ENCODE data around the gene CTR9. TPM values are rescaled to one million over a fixed set of nuclear protein-coding genes. Genes with fewer than 3 reads are reported as not detected.
A peak's percentile ranks its signal among the peaks of the same experiment; 100 is the strongest.

CTR9 gene
- total RNA-seq, result 10 to 100 TPM; 19.8 to 55.0 (median 30.6) TPM

DNA sequence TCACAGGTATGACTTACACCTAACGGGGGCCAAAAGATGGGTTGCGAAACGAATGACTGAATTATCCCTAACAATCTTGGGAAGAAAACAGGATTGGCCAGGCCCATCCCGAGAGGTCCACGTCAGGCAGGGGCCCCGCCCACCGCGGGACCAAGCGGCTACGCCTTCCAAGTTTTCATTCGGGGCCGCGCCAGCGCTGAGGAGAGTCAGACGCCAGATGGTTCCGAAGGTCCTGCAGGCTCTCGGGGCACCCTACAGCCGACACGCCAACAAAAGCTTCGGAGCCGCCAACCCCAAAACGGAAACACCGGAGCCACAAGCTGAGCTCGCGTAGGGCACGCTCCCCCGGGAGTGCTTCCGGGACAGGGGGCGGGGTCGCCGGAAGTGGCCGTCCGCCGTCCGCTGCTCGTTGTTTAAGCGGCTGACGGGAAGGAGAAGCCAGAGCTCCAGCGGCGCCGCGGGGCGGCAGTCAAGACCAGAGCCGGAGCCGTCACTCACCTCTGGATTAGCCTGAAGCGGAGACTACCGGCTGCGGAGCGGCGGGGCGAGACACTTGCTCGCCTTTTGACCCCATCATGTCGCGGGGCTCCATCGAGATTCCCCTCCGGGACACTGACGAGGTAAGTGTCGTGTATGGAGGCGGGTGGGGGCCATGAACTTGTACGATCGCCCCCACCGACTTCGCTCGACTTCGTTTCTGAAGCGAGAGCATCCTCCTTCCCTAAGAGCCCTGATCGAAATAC, at the start of gene CTR9:
Gene CTR9 (plus strand): TSS at position 409 of the 743 bp plus-strand sequence. CDS start 167 bp downstream, at position 576.
- Histone ChIP-seq H3K4me3 (peak within 1 kb of the TSS; percentile 52 to 81 (median 61)), H3K27ac (peak within 1 kb of the TSS; percentile 94 to 96), H3K4me1 (replicated peaks in 1 of 2) (peaks cover 0 to 8% of the 10 kb centered on the region in 2 donors)
- peak; percentile 86 to 95 (median 94) for ATAC-seq (replicated peaks in 6 of 8)
- in situ Hi-C loops (cut with MboI; ENCODE audit: low pct_unique_long_range_greater_than_20kb in 2 of 9, low sequenced_read_pairs in 9 of 9, unreplicated experiment in 9 of 9), result loop anchor here in 2 of 9 experiments (25.0 kb wide), 1 partner anchor 1036 kb away; no protein-coding TSS in a partner anchor
- 0% methylated on average over 2 to 29 of the region's 67 CpGs; no CpG with 5 or more reads in 5 of the 10 experiments for WGBS, 10 experiments

DNA sequence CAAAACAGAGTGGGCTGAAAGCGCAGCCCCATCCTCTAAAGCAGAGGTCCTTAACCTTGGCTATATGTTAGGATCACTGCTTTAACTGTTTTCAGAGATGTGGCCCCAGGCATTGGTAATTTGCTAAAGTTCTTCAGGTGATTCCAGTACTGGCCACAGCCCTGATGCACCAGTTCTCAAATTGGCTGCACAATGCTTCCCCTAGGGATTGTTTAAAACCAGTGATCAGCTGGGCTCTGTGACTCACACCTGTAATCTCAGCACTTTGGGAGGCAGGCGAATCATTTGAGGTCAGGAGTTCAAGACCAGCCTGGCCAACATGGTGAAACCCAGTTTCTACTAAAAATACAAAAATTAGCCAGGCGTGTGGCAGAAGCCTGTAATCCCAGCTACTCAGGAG, 49.1 kb upstream of the CTR9 start:
- no peaks in the 10 kb centered on the region for H3K4me1 ChIP-seq (replicated peaks in 1 of 2)
- H3K27ac ChIP-seq, result no peak overlapping the region
- H3K4me3 ChIP-seq, result no peak overlapping the region
- in situ Hi-C loops (cut with MboI; ENCODE audit: low pct_unique_long_range_greater_than_20kb in 2 of 9, low sequenced_read_pairs in 9 of 9, unreplicated experiment in 9 of 9), result no loop called here
- 40 to 100% (median 87%) methylated on average over 1 to 2 of the region's 3 CpGs; no CpG with 5 or more reads in 6 of the 10 experiments for WGBS, 10 experiments
- no peak for ATAC-seq (replicated peaks in 6 of 8)

DNA sequence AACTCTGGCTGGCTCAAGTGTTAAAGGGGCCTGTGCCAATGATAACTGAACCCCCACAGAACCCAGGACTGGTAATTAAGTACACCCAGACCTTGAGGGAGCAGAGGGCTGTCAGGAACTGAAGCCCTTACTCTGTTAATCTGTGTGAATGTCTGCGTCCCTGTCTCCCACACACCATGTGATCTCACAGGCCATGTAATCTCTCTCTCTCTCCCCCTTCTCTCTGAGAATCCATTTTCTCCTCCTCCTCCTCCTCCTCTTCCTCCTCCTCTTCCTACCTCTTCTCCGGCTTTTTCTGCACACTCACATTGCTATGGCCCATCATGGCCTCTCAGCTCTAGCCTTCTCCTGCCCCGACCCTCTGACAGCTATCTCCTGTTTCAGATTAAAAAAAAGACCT, 42.9 kb upstream of the CTR9 start:
- WGBS, 10 experiments, result 71 to 100% (median 80%) methylated on average over 1 of the region's 3 CpGs; no CpG with 5 or more reads in 4 of the 10 experiments
- in situ Hi-C loops (cut with MboI; ENCODE audit: low pct_unique_long_range_greater_than_20kb in 2 of 9, low sequenced_read_pairs in 9 of 9, unreplicated experiment in 9 of 9), result no loop called here
- no peak for ATAC-seq (replicated peaks in 6 of 8)
- H3K4me3 ChIP-seq, result no peak overlapping the region
- no peaks in the 10 kb centered on the region for H3K4me1 ChIP-seq (replicated peaks in 1 of 2)
- no peak overlapping the region for H3K27ac ChIP-seq

DNA sequence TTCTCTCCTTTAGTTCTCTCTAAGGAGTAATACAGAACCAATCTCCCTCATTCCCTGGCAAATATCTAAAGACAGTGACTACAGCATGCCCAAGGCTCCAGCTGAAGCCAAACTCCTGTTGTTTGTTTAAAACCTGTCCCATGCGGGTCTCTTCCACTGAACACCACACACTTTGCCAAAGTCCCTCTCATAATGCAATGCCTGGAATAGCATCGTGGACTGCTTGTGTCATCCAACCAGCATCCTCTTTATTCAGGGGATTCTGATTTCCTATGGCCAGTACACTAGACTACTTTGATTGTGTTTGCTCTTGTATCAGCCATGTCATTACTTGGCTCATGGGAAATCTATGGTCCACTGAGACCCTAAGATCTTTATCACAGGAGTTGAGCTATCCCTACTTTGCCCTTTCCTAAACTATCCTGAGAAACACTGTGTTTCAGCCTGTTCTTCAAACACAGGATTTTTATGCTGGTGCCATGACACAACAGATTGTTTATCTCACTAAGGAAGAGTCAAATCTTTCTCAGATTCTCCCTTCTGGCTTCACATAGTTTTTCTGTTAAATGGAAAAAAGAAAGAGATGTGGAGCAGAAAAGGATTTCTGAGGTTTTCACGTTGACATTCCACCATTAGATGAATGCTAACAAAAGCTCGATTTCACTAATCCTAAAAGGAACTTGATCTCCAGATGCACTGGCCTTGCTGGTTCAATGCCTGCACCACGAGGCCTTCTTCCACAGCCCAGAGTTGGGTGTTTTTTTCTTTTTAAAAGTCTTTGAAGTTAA, 41.6 kb upstream of the CTR9 start:
- H3K27ac ChIP-seq, result no peak overlapping the region
- H3K4me1 ChIP-seq (replicated peaks in 1 of 2), result no peaks in the 10 kb centered on the region
- no peak for ATAC-seq (replicated peaks in 6 of 8)
- 0 to 76% (median 60%) methylated on average over 1 to 5 of the region's 5 CpGs for WGBS, 10 experiments
- in situ Hi-C loops (cut with MboI; ENCODE audit: low pct_unique_long_range_greater_than_20kb in 2 of 9, low sequenced_read_pairs in 9 of 9, unreplicated experiment in 9 of 9), result no loop called here
- H3K4me3 ChIP-seq, result no peak overlapping the region

DNA sequence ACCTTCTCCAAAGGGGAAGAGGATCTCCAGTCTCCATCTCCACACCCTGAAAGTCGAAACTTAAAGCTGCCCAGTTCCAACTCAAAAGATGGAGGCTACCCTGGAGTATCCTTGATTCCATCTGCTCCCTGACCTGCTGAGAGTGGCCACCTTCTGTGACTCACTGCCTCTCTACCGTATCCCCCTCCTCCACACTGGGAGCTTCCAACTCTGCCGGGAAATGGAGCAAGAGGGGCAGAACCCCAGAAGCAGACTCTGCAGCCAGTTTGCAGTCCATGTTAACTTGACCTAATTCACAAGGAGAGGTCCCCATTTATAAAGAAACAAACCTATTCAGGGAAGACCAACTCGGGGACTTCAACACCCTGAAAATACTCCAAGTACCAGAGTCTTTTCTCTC, 35.5 kb upstream of the CTR9 start:
- WGBS, 10 experiments, result 33 to 75% (median 52%) methylated on average over 1 to 4 of the region's 4 CpGs; no CpG with 5 or more reads in 2 of the 10 experiments
- H3K4me3 ChIP-seq, result no peak overlapping the region
- in situ Hi-C loops (cut with MboI; ENCODE audit: low pct_unique_long_range_greater_than_20kb in 2 of 9, low sequenced_read_pairs in 9 of 9, unreplicated experiment in 9 of 9), result no loop called here
- H3K27ac ChIP-seq, result no peak overlapping the region
- ATAC-seq (replicated peaks in 6 of 8), result peak in 1 of 8 experiments; percentile 23
- no peaks in the 10 kb centered on the region for H3K4me1 ChIP-seq (replicated peaks in 1 of 2)

DNA sequence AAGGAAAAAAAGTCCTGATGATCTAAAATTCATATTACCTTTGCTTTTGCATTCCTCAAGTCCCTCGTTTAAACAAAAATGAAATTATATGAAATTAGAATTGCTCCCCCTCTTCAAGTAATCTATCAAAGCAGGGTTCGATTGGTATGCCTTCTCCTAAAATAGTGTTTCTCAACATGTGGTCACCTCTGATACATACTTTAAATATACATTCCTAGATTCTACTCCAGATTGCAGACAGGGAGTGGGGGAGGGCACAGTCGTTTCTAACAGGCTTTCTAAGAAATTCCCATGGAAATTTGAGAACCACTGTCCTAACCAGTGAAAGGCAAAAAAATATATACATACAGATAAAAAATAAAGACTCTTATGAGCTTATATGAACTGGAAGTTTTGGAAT, 34.9 kb upstream of the CTR9 start:
- in situ Hi-C loops (cut with MboI; ENCODE audit: low pct_unique_long_range_greater_than_20kb in 2 of 9, low sequenced_read_pairs in 9 of 9, unreplicated experiment in 9 of 9), result no loop called here
- Histone ChIP-seq H3K4me1 (replicated peaks in 1 of 2) (no peaks in the 10 kb centered on the region), H3K4me3 (no peak overlapping the region), H3K27ac (no peak overlapping the region)
- peak in 1 of 8 experiments; percentile 59 for ATAC-seq (replicated peaks in 6 of 8)
- 0 to 72% (median 46%) methylated on average over 1 to 3 of the region's 3 CpGs; no CpG with 5 or more reads in 1 of the 10 experiments for WGBS, 10 experiments

DNA sequence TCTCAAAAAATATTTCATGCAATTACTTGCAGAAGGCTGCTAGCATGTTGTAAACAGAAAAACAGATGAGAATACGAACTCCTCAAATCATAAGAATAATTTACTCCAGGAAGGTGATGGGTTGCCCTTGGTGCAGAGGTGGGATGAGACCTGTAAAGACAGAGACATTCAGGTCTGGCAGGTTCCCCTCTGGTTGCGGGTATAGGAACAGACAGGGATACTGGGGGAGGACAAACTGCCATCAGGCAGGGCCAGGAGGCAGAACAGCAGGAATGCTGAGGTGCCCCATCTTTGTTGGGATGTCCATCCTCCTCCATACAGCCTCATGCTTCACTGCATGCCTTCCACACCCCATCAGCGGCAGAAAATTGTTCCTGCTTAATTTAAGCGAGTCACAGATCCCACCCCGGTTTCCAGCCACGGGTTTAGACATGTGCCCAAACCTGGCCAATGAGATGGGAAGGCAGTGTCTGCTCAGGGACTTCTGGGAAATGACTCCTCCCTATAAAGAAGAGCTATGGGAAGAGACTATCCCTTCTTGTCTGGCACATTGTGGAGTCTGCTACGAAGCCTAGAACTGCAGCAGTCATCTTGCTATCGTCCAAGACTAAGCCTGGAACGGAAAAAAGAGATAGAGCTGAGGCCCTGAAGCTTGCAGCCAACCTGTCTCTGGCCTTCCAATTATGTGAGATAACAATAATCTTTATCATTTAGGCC, 34.3 kb upstream of the CTR9 start:
- in situ Hi-C loops (cut with MboI; ENCODE audit: low pct_unique_long_range_greater_than_20kb in 2 of 9, low sequenced_read_pairs in 9 of 9, unreplicated experiment in 9 of 9), result no loop called here
- peak in 2 of 8 experiments; percentile 14 to 51 for ATAC-seq (replicated peaks in 6 of 8)
- Histone ChIP-seq H3K4me3 (no peak overlapping the region), H3K27ac (no peak overlapping the region), H3K4me1 (replicated peaks in 1 of 2) (no peaks in the 10 kb centered on the region)
- 53 to 100% (median 69%) methylated on average over 1 to 7 of the region's 9 CpGs; no CpG with 5 or more reads in 2 of the 10 experiments for WGBS, 10 experiments

DNA sequence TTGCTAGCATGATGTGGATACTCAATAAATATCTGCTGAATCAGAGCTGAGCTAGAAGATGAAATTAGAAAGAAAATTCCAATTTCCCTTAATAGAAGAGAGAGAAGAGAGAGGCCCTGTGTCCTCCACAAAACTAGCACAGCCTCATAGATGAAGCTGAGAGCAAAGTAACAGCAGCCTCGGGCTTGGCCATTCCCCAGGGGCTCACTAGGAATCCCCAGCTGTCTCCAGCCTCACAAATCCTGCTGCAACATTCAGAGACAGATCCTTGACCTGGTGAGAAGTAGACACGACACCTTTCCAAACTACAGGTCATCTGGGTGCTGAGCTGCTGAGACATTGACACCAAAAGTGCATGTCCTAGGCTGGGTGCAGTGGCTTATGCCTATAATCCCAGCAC, 31.4 kb upstream of the CTR9 start:
- no peak for ATAC-seq (replicated peaks in 6 of 8)
- in situ Hi-C loops (cut with MboI; ENCODE audit: low pct_unique_long_range_greater_than_20kb in 2 of 9, low sequenced_read_pairs in 9 of 9, unreplicated experiment in 9 of 9), result no loop called here
- Histone ChIP-seq H3K4me3 (no peak overlapping the region), H3K4me1 (replicated peaks in 1 of 2) (no peaks in the 10 kb centered on the region), H3K27ac (no peak overlapping the region)
- WGBS, 10 experiments, result 20 to 83% (median 50%) methylated on average over 1 to 2 of the region's 2 CpGs; no CpG with 5 or more reads in 5 of the 10 experiments

DNA sequence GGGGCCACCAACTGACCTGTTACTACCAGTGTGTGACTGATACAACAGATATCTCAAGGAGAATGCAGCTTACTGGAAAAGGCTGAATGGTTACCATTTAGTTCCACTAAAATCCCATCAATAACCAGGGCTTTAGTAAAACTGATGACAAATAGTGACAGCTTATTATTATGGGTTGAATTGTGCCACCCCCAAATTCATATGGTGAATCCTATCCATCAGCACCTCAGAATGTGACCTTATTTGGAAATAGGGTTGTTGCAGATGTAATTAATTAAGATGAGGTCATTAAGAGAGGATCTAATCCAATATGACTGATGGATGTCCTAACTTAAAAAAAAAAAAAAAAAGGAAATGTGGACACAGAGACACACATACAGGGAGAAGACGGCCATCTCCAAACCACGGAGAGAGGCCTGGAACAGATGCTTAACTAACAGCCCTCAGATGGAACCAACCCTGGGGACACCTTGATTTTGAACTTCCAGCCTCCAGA, 30.1 kb upstream of the CTR9 start:
- WGBS, 10 experiments, result 43 to 100% (median 86%) methylated on average over 1 to 2 of the region's 2 CpGs; no CpG with 5 or more reads in 5 of the 10 experiments
- Histone ChIP-seq H3K4me3 (no peak overlapping the region), H3K27ac (no peak overlapping the region), H3K4me1 (replicated peaks in 1 of 2) (no peaks in the 10 kb centered on the region)
- ATAC-seq (replicated peaks in 6 of 8), result no peak
- in situ Hi-C loops (cut with MboI; ENCODE audit: low pct_unique_long_range_greater_than_20kb in 2 of 9, low sequenced_read_pairs in 9 of 9, unreplicated experiment in 9 of 9), result no loop called here

DNA sequence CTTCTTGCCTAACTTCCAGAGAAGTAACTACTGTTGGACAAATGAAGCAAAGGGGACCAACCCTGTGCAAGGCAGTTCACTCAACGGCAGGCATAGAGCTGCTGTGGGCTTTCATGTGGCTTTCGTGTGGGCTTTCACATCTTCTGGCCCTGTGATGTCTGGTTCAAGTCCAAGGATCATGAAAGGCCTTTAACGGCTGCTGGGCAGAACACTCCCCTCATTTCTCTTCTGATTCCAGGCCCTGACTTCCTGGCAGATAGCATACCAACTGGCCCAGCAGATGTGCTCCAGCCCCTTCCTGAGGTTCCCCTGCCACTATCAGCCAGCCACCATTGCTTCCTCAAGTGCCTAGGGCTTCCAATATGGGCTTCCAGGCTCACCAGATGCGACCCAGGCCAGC, 28.7 kb upstream of the CTR9 start:
- ATAC-seq (replicated peaks in 6 of 8), result no peak
- in situ Hi-C loops (cut with MboI; ENCODE audit: low pct_unique_long_range_greater_than_20kb in 2 of 9, low sequenced_read_pairs in 9 of 9, unreplicated experiment in 9 of 9), result no loop called here
- 76 to 92% methylated on average over 2 to 3 of the region's 4 CpGs; no CpG with 5 or more reads in 8 of the 10 experiments for WGBS, 10 experiments

DNA sequence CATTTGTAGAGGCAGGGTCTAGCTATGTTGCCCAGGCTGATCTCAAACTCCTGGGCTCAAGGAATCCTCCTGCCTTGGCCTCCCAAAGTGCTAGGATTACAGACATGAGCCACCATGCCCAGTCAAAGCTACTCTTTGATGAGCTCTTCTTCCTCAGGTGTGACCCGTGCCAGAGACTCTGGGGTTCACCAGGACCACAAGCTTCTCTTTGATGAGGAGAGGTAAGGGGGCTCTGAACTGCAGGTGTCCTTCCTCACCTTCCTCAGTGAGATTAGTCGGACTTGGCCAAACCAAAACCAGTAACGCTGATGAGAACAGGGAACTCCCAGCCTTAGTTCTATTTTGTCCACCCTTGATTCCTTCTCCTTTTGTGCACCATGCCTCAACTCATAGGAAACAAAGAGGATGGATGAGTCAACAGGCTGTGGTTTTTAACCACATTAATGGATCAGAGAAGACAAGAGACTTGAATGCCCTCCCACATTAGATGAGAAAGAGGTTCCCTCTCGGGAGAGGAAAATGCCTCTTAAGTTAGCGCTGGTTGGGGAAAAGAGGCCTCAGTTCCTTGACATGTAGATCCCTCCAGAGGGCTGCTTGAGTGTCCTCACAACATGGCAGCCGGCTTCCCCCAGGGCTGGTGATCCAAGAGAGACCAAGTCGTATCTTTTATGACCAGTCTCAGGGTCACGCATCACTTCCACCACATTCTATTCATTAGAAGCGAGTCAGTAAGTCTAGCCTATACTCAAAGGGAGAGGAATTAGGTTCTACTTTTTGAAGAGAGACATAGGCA, 25.7 kb upstream of the CTR9 start:
- Histone ChIP-seq H3K27ac (no peak overlapping the region), H3K4me3 (no peak overlapping the region), H3K4me1 (replicated peaks in 1 of 2) (no peaks in the 10 kb centered on the region)
- in situ Hi-C loops (cut with MboI; ENCODE audit: low pct_unique_long_range_greater_than_20kb in 2 of 9, low sequenced_read_pairs in 9 of 9, unreplicated experiment in 9 of 9), result loop anchor here in 7 of 9 experiments (25.0 kb wide), 5 partner anchors 188 to 963 kb away; partner anchors contain the start of gene RNF141 (in 2 of the 7)
- ATAC-seq (replicated peaks in 6 of 8), result no peak
- 49 to 100% (median 90%) methylated on average over 1 to 7 of the region's 9 CpGs; no CpG with 5 or more reads in 1 of the 10 experiments for WGBS, 10 experiments

More for the DNA sequence above, 28.7 kb upstream of the CTR9 start:
- Histone ChIP-seq H3K4me3 (no peak overlapping the region), H3K4me1 (replicated peaks in 1 of 2) (no peaks in the 10 kb centered on the region), H3K27ac (no peak overlapping the region)

DNA sequence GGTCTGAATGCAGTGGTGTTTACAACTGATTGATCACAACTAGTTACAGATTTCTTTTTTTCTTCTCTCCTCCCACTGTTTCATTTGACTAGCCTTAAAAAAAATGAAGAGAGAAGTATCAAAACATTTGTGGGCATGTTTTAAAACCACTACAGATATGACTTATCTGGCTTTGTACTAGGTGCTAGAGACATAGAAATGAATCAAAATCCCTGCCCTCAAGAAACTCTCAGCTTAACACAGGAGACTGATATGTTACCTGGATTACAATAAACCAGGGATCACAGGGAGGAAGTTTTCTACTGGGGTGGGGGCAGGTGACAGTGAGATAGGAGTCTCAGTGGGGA, 25.2 kb upstream of the CTR9 start:
- in situ Hi-C loops (cut with MboI; ENCODE audit: low pct_unique_long_range_greater_than_20kb in 2 of 9, low sequenced_read_pairs in 9 of 9, unreplicated experiment in 9 of 9), result loop anchor here in 7 of 9 experiments (25.0 kb wide), 5 partner anchors 189 to 964 kb away; partner anchors contain the start of gene RNF141 (in 2 of the 7)
- H3K27ac ChIP-seq, result no peak overlapping the region
- H3K4me1 ChIP-seq (replicated peaks in 1 of 2), result no peaks in the 10 kb centered on the region
- ATAC-seq (replicated peaks in 6 of 8), result no peak
- no peak overlapping the region for H3K4me3 ChIP-seq

All from motor neuron (in vitro differentiated cells).